Stimulated activated naive CD4-positive, alpha-beta T cell treated with Interleukin-2 at 50 U/mL for 16 hours (primary cell): ENCODE measurements around the gene STARD13.

Experiments
- DNase-seq: peaks from one replicate; lab custom pipeline; 2025; lab: John Stamatoyannopoulos, UW

Gene STARD13

GRCh38 chr13:33111414-33112110 lies 174.0 kb downstream of the STARD13 start:
- no peak for DNase-seq

- no peak for DNase-seq
These were observed 174.7 kb downstream of the STARD13 start for GRCh38 chr13:33110713-33111413.

DNA sequence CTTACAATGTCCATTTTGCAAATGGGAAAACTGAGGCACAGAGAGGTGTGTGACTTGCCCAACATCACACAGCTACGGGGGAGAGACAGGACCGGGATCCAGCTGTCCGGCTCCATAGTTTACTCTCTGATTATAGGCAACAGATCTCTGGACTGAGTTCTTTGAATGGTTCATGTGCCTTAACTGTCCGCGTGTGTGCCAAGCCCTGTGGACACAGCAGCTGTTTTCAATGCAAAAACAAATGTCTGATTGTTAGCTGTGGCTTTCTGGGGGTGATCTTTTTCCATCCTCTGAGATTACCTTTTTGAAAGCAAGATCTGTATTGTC lies 175.2 kb downstream of the STARD13 start:
- no peak for DNase-seq

DNA sequence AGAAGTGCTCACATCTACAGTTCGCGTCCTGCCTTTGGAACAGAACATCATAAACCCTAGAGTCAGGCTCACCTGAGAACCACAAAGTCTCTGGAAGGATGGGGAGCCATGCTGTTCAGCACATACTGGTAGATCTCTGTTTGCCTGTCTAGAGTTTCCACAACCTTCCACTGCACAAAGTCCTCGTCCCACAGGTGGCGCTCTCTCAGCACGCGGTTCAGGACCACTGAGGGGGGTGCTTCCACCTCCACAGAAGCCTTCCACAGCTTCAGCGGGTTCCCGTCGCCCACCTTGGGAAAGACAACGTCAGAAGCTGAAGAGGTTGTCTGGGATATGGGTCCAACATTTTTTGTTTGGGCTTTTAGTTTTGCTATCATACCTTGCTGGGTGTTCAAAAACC lies 175.8 kb downstream of the STARD13 start:
- DNase-seq = no peak

- DNase-seq = no peak
These were observed 176.3 kb downstream of the STARD13 start for GRCh38 chr13:33109271-33109697.

GRCh38 chr13:33108620-33109019 lies 176.9 kb downstream of the STARD13 start:
- DNase-seq = no peak

- DNase-seq = no peak
These were observed 178.2 kb downstream of the STARD13 start for GRCh38 chr13:33107361-33107760.

DNA sequence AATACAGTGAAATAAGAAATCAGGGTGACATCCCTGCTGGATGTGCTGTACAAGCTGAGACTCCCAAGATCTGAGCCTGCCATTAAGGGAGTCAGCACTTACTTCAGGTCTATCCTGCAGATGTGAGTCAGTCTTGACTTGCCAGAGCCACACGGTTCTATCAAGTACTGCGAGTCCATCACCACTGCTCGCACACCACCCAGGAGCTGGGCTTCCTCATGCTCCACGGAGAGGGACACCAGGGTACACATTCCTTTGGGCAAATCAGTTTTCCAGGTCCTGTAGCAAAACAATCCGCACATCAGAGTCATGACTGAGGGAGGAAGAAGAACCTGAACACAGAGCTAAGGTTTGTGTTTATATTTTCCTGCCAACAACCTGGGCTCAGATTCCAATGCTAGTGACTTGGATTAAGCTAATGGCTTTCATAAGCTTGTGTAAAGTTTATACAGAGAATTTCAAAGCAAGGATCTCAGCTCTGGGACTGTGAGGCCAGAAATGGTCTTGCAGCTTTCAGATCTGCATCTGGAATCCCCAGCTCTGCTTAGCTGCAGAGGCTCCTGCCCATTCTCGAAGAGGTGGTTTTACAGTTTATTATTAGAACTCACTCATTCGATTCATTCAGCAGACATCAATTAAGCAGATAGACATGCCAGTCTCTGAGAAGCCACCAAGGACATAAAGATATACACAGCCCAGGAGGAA lies 178.7 kb downstream of the STARD13 start:
- DNase-seq = no peak

DNA sequence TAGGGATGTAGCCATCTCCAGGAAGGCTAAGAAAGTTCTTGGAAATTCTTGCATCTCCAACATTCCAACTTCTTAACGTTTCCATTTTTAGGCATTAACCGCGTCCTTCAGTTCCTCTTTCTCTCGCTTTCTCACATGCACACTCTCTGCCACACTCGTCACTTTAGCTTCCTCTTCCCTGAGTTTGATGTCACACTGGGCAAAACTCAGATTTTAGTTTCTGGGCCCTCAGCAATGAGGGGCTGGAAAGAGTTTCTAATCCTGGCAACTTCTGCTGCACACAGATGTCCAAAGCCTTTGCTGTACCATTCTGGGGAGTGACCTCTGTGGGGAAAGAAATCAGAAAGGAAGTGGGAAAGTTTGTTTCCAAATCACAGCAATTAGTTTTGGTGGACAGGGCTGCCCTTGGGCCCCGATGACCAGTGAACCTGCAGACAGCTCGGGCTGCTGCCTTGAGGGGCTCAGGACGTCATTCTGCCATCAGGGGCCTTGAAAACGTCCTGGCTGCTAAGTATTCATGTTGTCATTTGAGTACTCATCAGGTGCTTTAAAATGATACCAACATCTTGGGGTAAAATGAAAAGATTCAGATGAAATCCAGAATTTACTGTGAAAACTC lies 180.1 kb downstream of the STARD13 start:
- no peak for DNase-seq

GRCh38 chr13:33103457-33103856 lies 182.1 kb downstream of the STARD13 start:
- DNase-seq = no peak

GRCh38 chr13:33101835-33102234 lies 183.7 kb downstream of the STARD13 start:
- no peak for DNase-seq

- no peak for DNase-seq
These were observed 184.7 kb downstream of the STARD13 start for GRCh38 chr13:33100886-33101285.

DNA sequence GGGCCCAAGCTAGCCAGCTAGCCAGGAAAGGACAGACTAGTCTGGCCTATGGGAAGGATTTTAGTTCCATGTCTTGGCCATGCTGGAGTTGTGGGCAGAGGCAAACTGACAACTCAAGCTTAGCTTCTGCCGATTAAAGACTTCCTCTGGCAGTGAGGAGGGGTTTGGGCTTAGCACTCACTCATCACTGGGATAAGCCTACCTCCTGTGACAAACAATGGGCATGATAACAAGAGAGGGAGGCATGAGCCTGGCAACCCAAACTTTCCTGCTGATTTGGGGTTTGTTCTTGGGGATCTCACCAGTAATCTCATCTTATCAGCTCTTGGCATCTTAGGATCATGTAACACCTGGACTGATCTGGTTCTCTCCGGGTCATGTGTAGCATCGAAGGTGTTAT lies 185.7 kb downstream of the STARD13 start:
- no peak for DNase-seq

DNA sequence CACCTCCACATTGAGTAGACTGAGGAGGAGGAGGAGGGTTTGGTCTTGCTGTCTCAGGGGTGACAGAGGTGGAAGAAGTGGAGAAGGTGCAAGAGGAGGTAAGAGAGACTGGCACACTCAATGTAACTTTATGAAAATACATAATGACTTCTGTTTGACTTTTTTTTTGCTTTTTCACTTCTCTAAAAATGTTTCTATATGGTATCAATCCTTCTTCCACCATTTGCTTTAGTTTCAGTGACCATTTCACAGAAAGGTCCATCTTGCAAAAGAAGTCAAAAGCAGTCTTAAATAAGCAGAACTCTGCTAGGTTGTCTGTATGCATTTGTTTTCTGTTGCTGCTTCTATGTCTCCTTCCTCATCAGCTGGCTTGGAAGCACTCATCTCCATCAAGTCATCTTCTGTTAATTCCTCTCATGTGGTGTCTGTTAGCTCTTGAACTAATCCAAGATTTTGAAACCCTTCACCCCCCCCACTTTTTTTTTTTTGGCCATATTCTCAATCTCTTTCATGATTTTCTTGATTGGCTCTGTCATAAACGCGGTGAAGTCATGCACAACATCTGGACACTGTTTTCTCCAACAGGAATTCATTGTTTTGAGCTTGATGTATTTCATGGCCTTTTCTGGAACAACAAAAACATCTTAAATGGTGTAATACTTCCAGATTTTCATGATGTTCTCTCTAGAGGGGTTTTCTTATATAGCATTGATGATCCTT lies 188.5 kb downstream of the STARD13 start:
- DNase-seq = no peak

DNA sequence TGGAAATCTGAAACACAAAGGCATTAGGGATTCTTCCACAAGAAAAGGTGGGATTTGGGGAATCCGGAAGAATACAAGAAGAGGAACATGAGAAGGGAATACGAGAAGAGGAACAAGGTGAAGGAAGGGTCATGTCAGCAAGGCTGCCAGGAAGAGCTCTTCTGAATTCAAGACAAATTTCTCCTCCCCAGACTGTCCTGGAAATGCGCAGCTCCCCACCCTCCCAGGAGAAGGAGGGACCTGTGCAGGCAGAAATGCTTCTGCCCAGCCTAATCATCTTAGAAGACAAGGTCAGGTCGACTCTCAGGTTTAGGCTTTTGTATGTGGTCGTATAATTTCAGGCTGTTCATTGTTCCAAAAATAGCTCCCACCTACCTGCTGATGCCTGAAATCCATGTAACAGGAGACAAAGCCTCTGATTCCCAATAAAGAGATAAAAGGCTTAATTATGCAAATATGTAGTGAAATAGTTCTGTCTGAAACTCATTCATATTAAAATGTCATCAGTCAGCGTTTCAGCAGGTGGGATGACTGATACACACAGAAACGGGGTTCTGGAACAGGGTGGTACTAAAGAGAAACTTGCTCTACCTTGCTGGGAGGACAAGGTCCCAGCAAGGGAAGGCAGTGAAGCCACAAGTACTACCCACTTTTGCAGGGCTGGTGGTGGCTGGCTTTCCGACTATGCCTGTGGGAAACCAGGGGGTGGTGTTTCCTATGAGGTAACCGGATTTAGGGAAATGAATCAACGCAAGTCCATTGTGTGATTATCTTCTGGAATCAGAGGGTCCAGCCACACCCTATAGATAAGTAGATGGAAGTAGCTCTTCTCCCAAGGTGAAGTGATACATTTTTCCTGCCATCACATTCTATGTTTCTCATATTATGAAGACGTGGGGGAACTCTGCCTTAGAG lies 193.2 kb downstream of the STARD13 start:
- no peak for DNase-seq

DNA sequence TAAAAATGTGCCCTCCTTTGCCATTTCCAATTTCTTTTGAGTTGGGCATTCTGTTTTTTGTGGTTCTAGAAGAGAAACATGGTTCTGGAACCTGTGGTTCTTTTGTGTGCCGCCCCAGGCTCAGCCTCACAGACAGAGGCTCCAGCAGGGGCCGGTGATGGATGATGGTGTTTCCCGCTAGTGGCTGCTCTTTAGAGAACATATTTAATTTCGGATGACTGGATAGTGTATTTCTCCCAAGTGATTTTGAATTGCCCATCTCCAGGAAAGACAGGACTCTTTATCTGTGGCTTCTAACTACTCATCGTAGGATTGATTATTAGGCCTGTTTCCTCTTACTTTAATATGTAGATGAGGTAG lies 194.2 kb downstream of the STARD13 start:
- no peak for DNase-seq

GRCh38 chr13:33090755-33091414 lies 194.7 kb downstream of the STARD13 start:
- no peak for DNase-seq

GRCh38 chr13:33089311-33089710 lies 196.2 kb downstream of the STARD13 start:
- no peak for DNase-seq

DNA sequence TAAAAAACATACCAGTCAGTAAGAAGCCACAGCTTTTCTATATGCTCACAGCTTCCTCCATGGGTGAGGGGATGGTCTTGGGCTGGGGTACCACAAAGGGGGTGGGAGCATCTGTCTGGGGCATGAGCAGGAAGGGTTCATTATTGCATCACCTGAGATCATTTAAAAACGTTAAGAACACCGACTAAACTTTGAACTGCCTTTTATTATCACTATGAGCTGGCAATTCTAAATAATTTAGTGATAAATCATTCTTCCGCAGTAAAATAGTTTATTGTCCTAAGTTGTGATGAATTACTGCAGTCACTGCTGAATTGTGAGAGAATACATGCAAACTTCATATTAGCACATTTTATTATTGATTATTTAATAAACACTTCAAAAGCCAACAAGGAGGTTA lies 197.8 kb downstream of the STARD13 start:
- DNase-seq = no peak

GRCh38 chr13:33087091-33087490 lies 198.5 kb downstream of the STARD13 start:
- no peak for DNase-seq

DNA sequence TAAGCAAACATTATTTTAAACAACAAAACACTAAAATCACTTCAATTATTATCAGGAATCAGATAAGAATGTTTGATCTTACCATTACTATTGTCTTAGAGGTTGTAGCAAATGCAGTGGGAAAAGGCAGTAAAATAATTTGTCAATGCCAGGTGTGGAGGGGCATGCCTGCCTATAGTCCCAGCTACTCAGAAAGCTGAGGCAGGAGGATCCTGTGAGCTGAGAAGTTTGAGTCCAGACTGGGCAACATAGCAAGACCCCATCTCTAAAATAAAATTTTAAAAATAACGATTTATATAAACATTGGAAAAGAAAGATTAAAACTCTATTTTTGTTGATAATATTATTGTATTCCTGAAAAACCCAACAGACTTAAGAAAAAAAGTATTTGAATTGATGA lies 202.5 kb downstream of the STARD13 start:
- DNase-seq = no peak
